Thyroid gland (tissue), 4 donors: Measurements from ENCODE around the gene HOXD8. TPM values are rescaled to one million over a fixed set of nuclear protein-coding genes. Genes with fewer than 3 reads are reported as not detected.
A peak's percentile ranks its signal among the peaks of the same experiment; 100 is the strongest.

Experiments used
- DNase-seq, 2 donors: peaks; one replicate each; pipeline ENCODE4 v3.0.0-alpha.2; 2019
- H3K27ac ChIP-seq, 3 donors: fragments of 200-600 bp; sonication (generic); 1 replicate in 2 of 3; 2 replicates in 1 of 3; pipeline ENCODE4 v1.5.1; 2016 to 2019; ENCODE audit warnings: mild to moderate bottlenecking in 1 of 3, moderate library complexity in 1 of 3
- H3K27me3 ChIP-seq: fragments of 200-600 bp; sonication (generic); one replicate; pipeline ENCODE4 v1.5.1; 2019
- H3K36me3 ChIP-seq, 2 donors: fragments of 200-600 bp; sonication (generic); one replicate each; pipeline ENCODE4 v1.5.1; 2016 to 2019
- H3K4me1 ChIP-seq, 2 donors: fragments of 200-600 bp; sonication (generic); one replicate each; pipeline ENCODE4 v1.5.1; 2017 to 2019
- H3K4me3 ChIP-seq, 3 donors: fragments of 200-600 bp; sonication (generic); replicated peaks in 1 of 3; 1 replicate in 2 of 3; 2 replicates in 1 of 3; pipeline ENCODE4 v1.5.1; 2016; ENCODE audit warnings: mild to moderate bottlenecking in 1 of 3
- H3K9me3 ChIP-seq: fragments of 200-600 bp; sonication (generic); one replicate; pipeline ENCODE4 v1.5.1; 2017
- POLR2A ChIP-seq, 2 donors: fragments of 450-650 bp; IDR thresholded peaks; one replicate each; pipeline ENCODE4 v1.6.1; 2017; ENCODE audit warnings: antibody characterized with exemption in 2 of 2, mild to moderate bottlenecking in 2 of 2, moderate library complexity in 1 of 2
- WGBS, 2 donors: methylation state at CpG; one replicate each; pipeline ENCODE4 v1.1.5; 2017; 5-methylcytosine and 5-hydroxymethylcytosine counted together
- intact Hi-C: fragments of 100-400 bp; cut with DNase I; formaldehyde crosslinking; loops from one replicate; pipeline ENCODE4 v1.15.1; 2023
- total RNA-seq, 4 donors: library from RNA; depleted of rRNA; stranded (reverse); fragments of >200 nt; gene quantifications; one replicate each; pipeline ENCODE4 v1.2.3, GENCODE V29; 2016
- TF ChIP-seq, protein P1 (sequence below), 6 experiments: fragments of 200-600 bp in 3 of 6; fragments of 450-650 bp in 3 of 6; sonication (generic) in 3 of 6; IDR thresholded peaks; one replicate each; pipeline ENCODE4 v1.5.1; 2016 to 2019; ENCODE audit warnings: antibody characterized with exemption in 6 of 6, mild to moderate bottlenecking in 2 of 6, inconsistent platforms in 1 of 6, moderate library complexity in 1 of 6

The HOXD8 gene
- total RNA-seq, 4 donors from 2014 or later: 4.1 to 24.9 (median 9.9) TPM

DNA sequence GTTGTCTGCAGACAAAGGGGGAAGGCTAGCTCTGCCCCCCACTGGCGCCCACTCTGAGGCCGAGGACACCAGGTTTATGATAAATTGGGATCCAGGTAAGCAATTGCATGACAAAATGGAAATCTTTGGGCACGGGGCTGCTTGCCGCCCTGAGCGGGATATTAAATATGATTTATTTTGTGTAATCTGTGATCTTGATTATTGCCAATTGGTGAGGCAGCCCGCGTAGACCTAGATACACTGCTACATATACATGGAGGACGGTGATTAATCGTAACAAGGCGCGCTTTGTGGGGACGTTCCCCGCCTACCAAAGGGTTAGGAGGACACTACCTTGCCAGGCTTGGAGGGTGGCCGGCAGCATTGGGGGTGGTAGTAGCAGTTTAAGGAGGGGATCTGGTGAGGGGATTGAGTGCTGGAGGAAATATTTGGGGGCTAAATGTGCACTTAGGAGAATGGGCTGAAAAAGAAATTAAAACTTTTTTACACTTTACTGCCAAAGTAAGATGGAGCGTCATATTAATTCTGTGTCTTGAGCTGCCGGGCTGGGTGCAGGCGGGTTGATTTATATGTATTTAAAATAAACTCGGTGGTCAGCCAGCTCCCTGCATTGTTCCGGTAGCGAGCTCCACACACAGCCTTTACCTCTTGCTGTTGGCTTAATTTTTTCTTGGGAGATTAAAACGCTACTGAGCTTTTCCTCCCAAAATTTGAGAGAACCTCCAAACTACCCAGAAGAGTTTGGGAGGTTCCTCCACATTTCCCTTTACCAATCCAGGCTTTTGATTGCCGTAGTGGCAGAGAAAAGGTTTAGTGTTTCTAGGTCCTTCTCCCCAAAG lies 31.7 kb downstream of the HOXD8 start:
- 15 to 26% methylated on average over 22 of the region's 22 CpGs for WGBS, 2 donors
- Histone ChIP-seq H3K4me1 (peaks cover 7 to 31% of the 10 kb centered on the region in 2 donors), H3K4me3 (no peak overlapping the region), H3K36me3 (no peaks in the 10 kb centered on the region), H3K9me3 (no peaks in the 10 kb centered on the region), H3K27ac (no peak overlapping the region), H3K27me3 (peaks cover 80% of the 10 kb centered on the region)
- intact Hi-C loops: no loop called here
- TF ChIP-seq, protein P1, sequence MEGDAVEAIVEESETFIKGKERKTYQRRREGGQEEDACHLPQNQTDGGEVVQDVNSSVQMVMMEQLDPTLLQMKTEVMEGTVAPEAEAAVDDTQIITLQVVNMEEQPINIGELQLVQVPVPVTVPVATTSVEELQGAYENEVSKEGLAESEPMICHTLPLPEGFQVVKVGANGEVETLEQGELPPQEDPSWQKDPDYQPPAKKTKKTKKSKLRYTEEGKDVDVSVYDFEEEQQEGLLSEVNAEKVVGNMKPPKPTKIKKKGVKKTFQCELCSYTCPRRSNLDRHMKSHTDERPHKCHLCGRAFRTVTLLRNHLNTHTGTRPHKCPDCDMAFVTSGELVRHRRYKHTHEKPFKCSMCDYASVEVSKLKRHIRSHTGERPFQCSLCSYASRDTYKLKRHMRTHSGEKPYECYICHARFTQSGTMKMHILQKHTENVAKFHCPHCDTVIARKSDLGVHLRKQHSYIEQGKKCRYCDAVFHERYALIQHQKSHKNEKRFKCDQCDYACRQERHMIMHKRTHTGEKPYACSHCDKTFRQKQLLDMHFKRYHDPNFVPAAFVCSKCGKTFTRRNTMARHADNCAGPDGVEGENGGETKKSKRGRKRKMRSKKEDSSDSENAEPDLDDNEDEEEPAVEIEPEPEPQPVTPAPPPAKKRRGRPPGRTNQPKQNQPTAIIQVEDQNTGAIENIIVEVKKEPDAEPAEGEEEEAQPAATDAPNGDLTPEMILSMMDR (IDR thresholded peaks at IDR 0.05): no peak
- no peak for TF ChIP-seq POLR2A (IDR thresholded peaks at IDR 0.05)
- no peak for DNase-seq

DNA sequence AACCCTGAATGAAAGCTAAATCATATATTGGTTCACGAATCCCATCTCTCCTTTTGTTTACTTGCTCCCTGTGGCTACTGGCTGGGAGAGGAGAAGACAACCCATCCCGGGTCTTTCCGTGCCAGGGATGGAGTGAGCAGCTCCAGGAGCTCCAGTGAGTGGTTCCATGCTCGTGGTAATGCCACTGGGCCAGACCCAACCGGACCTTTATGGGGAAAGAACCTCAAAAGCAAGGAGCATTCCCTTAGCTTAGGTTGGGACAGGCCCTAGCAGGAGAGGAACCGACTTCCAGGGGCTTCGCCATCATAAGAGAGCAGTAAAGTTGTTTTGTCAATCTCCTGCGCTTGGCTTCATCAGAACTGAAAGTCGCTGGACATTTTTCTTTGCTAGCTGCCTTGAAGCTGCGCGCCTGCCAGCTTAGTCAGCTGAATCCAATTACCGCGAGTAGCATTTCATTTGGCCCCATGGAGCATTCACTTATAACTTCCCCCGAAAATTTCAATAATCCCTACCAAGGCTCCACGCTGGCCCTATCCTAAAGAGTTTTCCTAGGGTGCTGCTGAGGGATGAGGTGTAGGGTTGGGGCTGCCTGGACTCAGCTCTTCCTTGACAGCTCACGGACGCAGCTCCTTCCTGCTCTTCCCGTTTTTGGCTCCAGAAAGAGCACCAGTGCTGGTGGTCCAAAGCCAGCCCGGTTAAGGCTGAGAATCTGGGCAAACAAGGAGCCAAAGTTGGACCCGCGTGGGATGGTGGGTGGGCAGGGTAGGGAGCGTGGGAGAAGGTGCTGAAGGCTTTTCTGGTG lies 32.5 kb downstream of the HOXD8 start:
- peaks cover 71% of the 10 kb centered on the region for H3K27me3 ChIP-seq
- no peak overlapping the region for H3K4me3 ChIP-seq
- peak in 1 of 2 donors; percentile 30 for DNase-seq
- H3K9me3 ChIP-seq: no peaks in the 10 kb centered on the region
- 8 to 12% methylated on average over 20 to 22 of the region's 22 CpGs for WGBS, 2 donors
- no peaks in the 10 kb centered on the region for H3K36me3 ChIP-seq
- H3K27ac ChIP-seq: no peak overlapping the region
- TF ChIP-seq, protein P1 (IDR thresholded peaks at IDR 0.05): no peak
- no peak for TF ChIP-seq POLR2A (IDR thresholded peaks at IDR 0.05)
- intact Hi-C loops: no loop called here
- H3K4me1 ChIP-seq: peaks cover 6 to 31% of the 10 kb centered on the region in 2 donors

DNA sequence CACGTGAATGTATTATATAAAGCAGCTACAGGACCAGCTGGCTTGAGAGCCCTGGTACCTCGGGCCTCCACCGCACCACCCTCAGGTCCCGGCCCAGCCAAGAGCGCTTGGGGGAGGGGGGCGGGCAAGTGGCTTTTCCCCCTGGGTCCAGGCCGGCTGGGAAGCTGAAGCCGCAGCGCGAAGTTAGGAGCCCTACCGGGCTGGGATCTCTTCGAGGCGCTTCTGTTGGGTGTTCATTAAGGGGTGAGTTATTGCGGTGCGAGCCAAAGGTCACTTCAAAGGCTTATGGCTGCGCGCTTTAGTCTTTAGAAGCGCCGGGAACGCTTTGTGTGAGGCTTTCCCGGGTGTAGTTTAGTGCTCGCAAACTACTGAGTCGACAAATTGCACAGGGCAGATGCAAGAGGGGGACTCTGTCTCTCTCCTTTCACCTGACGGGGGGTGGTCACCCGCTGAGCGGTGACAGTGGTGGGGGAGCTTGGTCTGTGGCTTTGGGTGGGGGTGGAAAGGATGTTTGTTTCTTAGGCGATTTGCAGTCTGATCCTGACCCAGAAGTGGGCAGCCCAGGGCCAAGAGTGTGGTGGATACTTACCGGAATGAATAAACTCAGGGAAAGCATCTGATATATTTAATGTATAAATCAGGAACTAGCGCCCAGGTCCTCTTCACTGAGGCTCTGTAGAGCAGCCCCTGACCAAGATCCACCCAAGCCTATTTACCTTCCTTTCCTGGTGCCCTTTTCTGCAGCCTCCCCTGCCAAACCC lies 33.6 kb downstream of the HOXD8 start:
- no peak for TF ChIP-seq POLR2A (IDR thresholded peaks at IDR 0.05)
- TF ChIP-seq, protein P1 (IDR thresholded peaks at IDR 0.05): no peak
- no peak for DNase-seq
- Histone ChIP-seq H3K36me3 (no peaks in the 10 kb centered on the region), H3K27ac (no peak overlapping the region), H3K27me3 (peaks cover 65% of the 10 kb centered on the region), H3K4me3 (no peak overlapping the region), H3K4me1 (peaks cover 2 to 25% of the 10 kb centered on the region in 2 donors), H3K9me3 (no peaks in the 10 kb centered on the region)
- intact Hi-C loops: no loop called here
- WGBS, 2 donors: 13 to 24% methylated on average over 23 to 25 of the region's 29 CpGs

DNA sequence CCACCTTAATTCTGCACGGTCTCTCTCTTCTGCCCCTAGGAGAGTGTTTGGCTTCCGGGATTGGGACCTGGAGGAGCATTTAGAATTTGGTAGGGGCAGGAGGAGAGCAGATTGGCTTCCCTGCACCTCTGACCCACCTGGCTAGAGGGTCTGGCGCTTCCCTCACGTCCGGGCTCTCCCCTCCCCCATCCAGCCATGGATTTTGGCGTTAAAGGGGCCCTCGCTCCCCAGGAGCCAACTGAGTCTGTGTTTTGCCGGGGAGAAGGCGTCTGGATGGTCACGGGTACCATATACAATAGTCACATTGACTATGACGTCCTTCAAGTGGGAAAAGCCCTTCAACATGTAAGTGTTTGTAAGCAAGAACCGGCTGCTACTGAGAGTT lies 34.2 kb downstream of the HOXD8 start:
- peaks cover 2 to 25% of the 10 kb centered on the region in 2 donors for H3K4me1 ChIP-seq
- H3K4me3 ChIP-seq: no peak overlapping the region
- TF ChIP-seq POLR2A (IDR thresholded peaks at IDR 0.05): no peak
- TF ChIP-seq, protein P1 (IDR thresholded peaks at IDR 0.05): no peak
- H3K27ac ChIP-seq: no peak overlapping the region
- H3K27me3 ChIP-seq: peaks cover 66% of the 10 kb centered on the region
- intact Hi-C loops: no loop called here
- no peaks in the 10 kb centered on the region for H3K36me3 ChIP-seq
- no peak for DNase-seq
- 15 to 18% methylated on average over 12 of the region's 12 CpGs for WGBS, 2 donors
- no peaks in the 10 kb centered on the region for H3K9me3 ChIP-seq
